GM18505 (cell line): Measurements from ENCODE around the gene RNFT2.

ENCODE experiments used
- ATAC-seq: cut with Tn5 transposase; IDR thresholded peaks from one replicate; pipeline ENCODE4 v1.9.1; 2021; ENCODE audit not compliant: unreplicated experiment
- POLR2A ChIP-seq: IDR thresholded peaks from 4 replicates; pipeline ENCODE4 v1.6.1; 2011; ENCODE audit warnings: borderline replicate concordance; ENCODE audit not compliant: insufficient read depth, insufficient read length; ENCODE audit errors: extremely low read depth

The RNFT2 gene

GRCh38 chr12:116882742-116883141 is 144.6 kb downstream of the RNFT2 start:
- no peak for TF ChIP-seq POLR2A
- no peak for ATAC-seq

GRCh38 chr12:116884871-116885270 is 146.8 kb downstream of the RNFT2 start:
- no peak for ATAC-seq
- TF ChIP-seq POLR2A: no peak

GRCh38 chr12:116885491-116885890 is 147.4 kb downstream of the RNFT2 start:
- no peak for TF ChIP-seq POLR2A
- ATAC-seq: no peak

GRCh38 chr12:116887244-116887643 is 149.1 kb downstream of the RNFT2 start:
- TF ChIP-seq POLR2A: no peak

GRCh38 chr12:116887897-116888296 is 149.8 kb downstream of the RNFT2 start:
- TF ChIP-seq POLR2A: no peak
- ATAC-seq: no peak

More at GRCh38 chr12:116887244-116887643, 149.1 kb downstream of the RNFT2 start:
- no peak for ATAC-seq

GRCh38 chr12:116890330-116890729 is 152.2 kb downstream of the RNFT2 start:
- TF ChIP-seq POLR2A: no peak
- ATAC-seq: no peak

GRCh38 chr12:116891019-116891418 is 152.9 kb downstream of the RNFT2 start:
- no peak for ATAC-seq
- TF ChIP-seq POLR2A: no peak

GRCh38 chr12:116892349-116893140 is 154.4 kb downstream of the RNFT2 start:
- no peak for TF ChIP-seq POLR2A
- ATAC-seq: no peak

GRCh38 chr12:116894913-116895312 is 156.8 kb downstream of the RNFT2 start:
- TF ChIP-seq POLR2A: no peak
- ATAC-seq: no peak

- TF ChIP-seq POLR2A: no peak
- no peak for ATAC-seq
These were observed 158.4 kb downstream of the RNFT2 start for GRCh38 chr12:116896411-116896924.

- TF ChIP-seq POLR2A: no peak
- no peak for ATAC-seq
These were observed 159.4 kb downstream of the RNFT2 start for GRCh38 chr12:116897476-116897875.

GRCh38 chr12:116898669-116899068 is 160.6 kb downstream of the RNFT2 start:
- TF ChIP-seq POLR2A: no peak
- ATAC-seq: no peak

- no peak for ATAC-seq
- no peak for TF ChIP-seq POLR2A
These were observed 163.5 kb downstream of the RNFT2 start for GRCh38 chr12:116901612-116902011.
